A549 (cell line): Measurements from ENCODE around the gene TTC7B. TPM values are rescaled to one million over a fixed set of nuclear protein-coding genes. Genes with fewer than 3 reads are reported as not detected.
A peak's percentile ranks its signal among the peaks of the same experiment; 100 is the strongest.

Experiments
- ATAC-seq, 2 experiments: fragments of 200-7000 bp in 1 of 2; fragments of >200 bp in 1 of 2; cut with Nextera tagmentation in 1 of 2; cut with Tn5 transposase in 1 of 2; 3 replicates each; pipeline versions ENCODE4 v1.8.0 to v1.9.1; 2018 to 2020; ENCODE audit warnings: mild to moderate bottlenecking in 1 of 2, moderate library complexity in 1 of 2
- CTCF ChIA-PET: fragments of 300-600 bp; sonication (Branson Sonifier 250); formaldehyde crosslinking; extraction: SDS; loops from one replicate; lab custom pipeline; 2021; ENCODE audit warnings: antibody characterized with exemption, inconsistent platforms; lab: Yijun Ruan, JAX
- POLR2A ChIA-PET: fragments of 350-600 bp; formaldehyde crosslinking; extraction: SDS; loops from one replicate; lab custom pipeline; 2021; ENCODE audit warnings: antibody characterized with exemption, inconsistent platforms; lab: Yijun Ruan, JAX
- DNase-seq, 2 experiments: peaks; one replicate each; pipeline versions ENCODE4 v3.0.0 to v3.0.0-alpha.2; 2011 to 2016; ENCODE audit warnings: low read depth in 1 of 2, low spot score in 1 of 2
- FAIRE-seq: peaks from 2 replicates; lab custom pipeline; 2011; peaks lifted over from hg19 to GRCh38; lab: Jason Lieb, UNC
- H3K27ac ChIP-seq, 2 experiments: fragments of >200 bp; sonication (Bioruptor Twin); formaldehyde crosslinking; 3 replicates each; pipeline ENCODE4 v1.5.1; 2016 to 2017
- H3K4me1 ChIP-seq: fragments of >200 bp; sonication (Bioruptor Twin); formaldehyde crosslinking; 3 replicates; pipeline ENCODE4 v1.6.1; 2016
- H3K4me2 ChIP-seq: fragments of >200 bp; sonication (Bioruptor Twin); formaldehyde crosslinking; 3 replicates; pipeline ENCODE4 v1.6.1; 2016
- H3K4me3 ChIP-seq: fragments of >200 bp; sonication (Bioruptor Twin); formaldehyde crosslinking; 3 replicates; pipeline ENCODE4 v1.5.1; 2016
- H3K9me3 ChIP-seq: fragments of >200 bp; sonication (Bioruptor Twin); formaldehyde crosslinking; 3 replicates; pipeline ENCODE4 v1.6.1; 2016
- BHLHE40 ChIP-seq: IDR thresholded peaks from 2 replicates; pipeline ENCODE4 v1.6.1; 2012; ENCODE audit warnings: low read depth, low read length, inconsistent platforms
- CBX2 ChIP-seq: fragments of 200-600 bp; sonication (generic); IDR thresholded peaks from 2 replicates; pipeline ENCODE4 v1.6.1; 2016; ENCODE audit warnings: low read depth, mild to moderate bottlenecking, borderline replicate concordance
- CHD2 ChIP-seq: fragments of 150-350 bp; IDR thresholded peaks from 2 replicates; pipeline ENCODE4 v1.6.1; 2014; ENCODE audit warnings: low read length; ENCODE audit not compliant: partially characterized antibody
- EHMT2 ChIP-seq: fragments of 200-600 bp; sonication (generic); IDR thresholded peaks from 2 replicates; pipeline ENCODE4 v1.6.1; 2016; ENCODE audit warnings: antibody characterized with exemption, low read depth, mild to moderate bottlenecking, moderate library complexity
- EP300 ChIP-seq, 2 experiments: fragments of >200 bp; sonication (Bioruptor Twin); formaldehyde crosslinking; IDR thresholded peaks; 2 replicates in 1 of 2; 3 replicates in 1 of 2; pipeline ENCODE4 v1.6.1; 2016 to 2017
- FOXS1 ChIP-seq: fragments of 250-450 bp; sonication (Bioruptor Pico); IDR thresholded peaks from 2 replicates; pipeline ENCODE4 v1.5.0; 2020; ENCODE audit warnings: mild to moderate bottlenecking, moderate library complexity
- HEYL ChIP-seq: fragments of 250-450 bp; sonication (Bioruptor Pico); IDR thresholded peaks from 2 replicates; pipeline ENCODE4 v1.8.0; 2021; ENCODE audit warnings: mild to moderate bottlenecking, moderate library complexity
- HOXA7 ChIP-seq: fragments of 250-450 bp; sonication (Bioruptor Pico); IDR thresholded peaks from 2 replicates; pipeline ENCODE4 v1.5.0; 2020; ENCODE audit warnings: mild to moderate bottlenecking, moderate library complexity
- HOXB13 ChIP-seq: fragments of 250-450 bp; sonication (Bioruptor Pico); IDR thresholded peaks from 2 replicates; pipeline ENCODE4 v1.5.0; 2020; ENCODE audit warnings: low read depth, mild to moderate bottlenecking, moderate library complexity
- HOXB5 ChIP-seq: fragments of 250-450 bp; sonication (Bioruptor Pico); IDR thresholded peaks from 2 replicates; pipeline ENCODE4 v1.5.0; 2020; ENCODE audit warnings: mild to moderate bottlenecking, moderate library complexity
- JUN ChIP-seq, 2 experiments: fragments of >200 bp; sonication (Bioruptor Twin); formaldehyde crosslinking; IDR thresholded peaks; 2 replicates in 1 of 2; 3 replicates in 1 of 2; pipeline ENCODE4 v1.6.1; 2016 to 2017
- KDM1A ChIP-seq: fragments of 200-600 bp; sonication (generic); IDR thresholded peaks from 2 replicates; pipeline ENCODE4 v1.6.1; 2016; ENCODE audit warnings: low read depth, mild to moderate bottlenecking
- KDM5A ChIP-seq: fragments of 200-600 bp; sonication (generic); IDR thresholded peaks from 2 replicates; pipeline ENCODE4 v1.6.1; 2016; ENCODE audit warnings: antibody characterized with exemption, mild to moderate bottlenecking
- MAZ ChIP-seq: fragments of 150-350 bp; IDR thresholded peaks from 2 replicates; pipeline ENCODE4 v1.6.1; 2014; ENCODE audit warnings: antibody characterized with exemption, low read depth, low read length, borderline replicate concordance
- MYC ChIP-seq: IDR thresholded peaks from 2 replicates; pipeline ENCODE4 v1.6.1; 2012; ENCODE audit warnings: mild to moderate bottlenecking, inconsistent platforms, low read length, improper control_type of control experiment, borderline replicate concordance
- NFE2L2 ChIP-seq: fragments of 150-350 bp; conservative IDR thresholded peaks from 2 replicates; pipeline ENCODE4 v1.6.1; 2014; ENCODE audit warnings: low read length
- NPAS2 ChIP-seq: fragments of 250-450 bp; sonication (Bioruptor Pico); IDR thresholded peaks from 2 replicates; pipeline ENCODE4 v1.8.0; 2022; ENCODE audit warnings: mild to moderate bottlenecking, moderate library complexity, borderline replicate concordance
- PHF8 ChIP-seq: fragments of 200-600 bp; sonication (generic); IDR thresholded peaks from 2 replicates; pipeline ENCODE4 v1.6.1; 2016; ENCODE audit warnings: low read depth, mild to moderate bottlenecking, antibody characterized with exemption, moderate library complexity, borderline replicate concordance
- POLR2A ChIP-seq: IDR thresholded peaks from 2 replicates; pipeline ENCODE4 v1.6.1; 2012; ENCODE audit warnings: mild to moderate bottlenecking, low read length
- RCOR1 ChIP-seq: fragments of 150-350 bp; IDR thresholded peaks from 2 replicates; pipeline ENCODE4 v1.6.1; 2014; ENCODE audit warnings: antibody characterized with exemption, low read length, low read depth
- RFX5 ChIP-seq: fragments of 450-650 bp; IDR thresholded peaks from 2 replicates; pipeline ENCODE4 v1.7.1; 2014; ENCODE audit warnings: antibody characterized with exemption, mild to moderate bottlenecking, moderate library complexity
- SMC3 ChIP-seq: fragments of >200 bp; sonication (Bioruptor Twin); formaldehyde crosslinking; IDR thresholded peaks from 3 replicates; pipeline ENCODE4 v1.6.1; 2018; ENCODE audit warnings: inconsistent platforms
- whole genome bisulfite sequencing: methylation state at CpG from one replicate; pipeline ENCODE4 v1.1.6; 2017; ENCODE audit errors: missing lambda C conversion rate; 5-methylcytosine and 5-hydroxymethylcytosine counted together
- polyA plus RNA-seq, 4 experiments: library from polyadenylated mRNA; depleted of rRNA in 3 of 4; stranded (reverse); fragments of >200 nt; fragmentation: RNase III in 1 of 4; extraction: RNeasy Plus Mini Kit Qiagen cat#74134 plus additional on column Dnase treatment in 1 of 4; gene quantifications; 2 replicates in 3 of 4; 3 replicates in 1 of 4; pipeline ENCODE4 v1.2.3, GENCODE V29; 2011 to 2017
- TF ChIP-seq, protein P1 (sequence below): IDR thresholded peaks from 2 replicates; pipeline ENCODE4 v1.6.1; 2012; ENCODE audit warnings: low read depth, borderline replicate concordance
- TF ChIP-seq, protein P2 (sequence below): fragments of 150-350 bp; IDR thresholded peaks from 2 replicates; pipeline ENCODE4 v1.6.1; 2014; ENCODE audit warnings: low read depth, mild to moderate bottlenecking, low read length
- TF ChIP-seq, protein P3 (sequence below): fragments of 450-650 bp; IDR thresholded peaks from 2 replicates; pipeline ENCODE4 v1.6.1; 2014; ENCODE audit warnings: antibody characterized with exemption
- TF ChIP-seq, protein P4 (sequence below): IDR thresholded peaks from 2 replicates; pipeline ENCODE4 v1.6.1; 2012
- TF ChIP-seq, protein P5 (sequence below): fragments of >200 bp; sonication (Bioruptor Twin); formaldehyde crosslinking; IDR thresholded peaks from 3 replicates; pipeline ENCODE4 v1.5.1; 2016
- TF ChIP-seq, protein P6 (sequence below): fragments of 250-450 bp; sonication (Bioruptor Pico); IDR thresholded peaks from 2 replicates; pipeline ENCODE4 v1.5.0; 2020; ENCODE audit warnings: low read depth, mild to moderate bottlenecking, moderate library complexity

Gene TTC7B
- polyA plus RNA-seq, 2 of the 4 experiments (the other 2 are of a cell fraction), result 16.6 to 28.0 TPM

DNA sequence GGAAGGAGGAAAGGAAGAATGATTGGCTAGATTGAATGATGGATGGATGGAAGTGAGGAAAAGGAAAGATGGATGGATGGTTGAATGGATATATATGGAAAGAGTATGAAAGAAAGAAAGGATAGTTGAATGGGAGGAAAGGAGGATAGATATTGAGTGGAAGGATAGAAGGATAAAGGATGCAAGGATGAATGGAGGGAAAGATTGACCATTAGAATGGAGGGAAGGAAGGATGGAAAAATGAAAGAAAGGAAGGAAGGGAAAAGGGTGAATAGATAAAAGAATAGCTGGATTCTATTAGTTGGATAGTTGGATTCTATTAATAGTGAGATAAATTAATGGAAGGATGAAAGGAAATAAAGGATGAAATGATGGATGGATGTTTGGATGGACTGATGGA lies 313.5 kb downstream of the TTC7B start (continued):
- TF ChIP-seq EHMT2, result no peak
- TF ChIP-seq RFX5, result no peak
- no peak for TF ChIP-seq NFE2L2
- TF ChIP-seq, protein P1, sequence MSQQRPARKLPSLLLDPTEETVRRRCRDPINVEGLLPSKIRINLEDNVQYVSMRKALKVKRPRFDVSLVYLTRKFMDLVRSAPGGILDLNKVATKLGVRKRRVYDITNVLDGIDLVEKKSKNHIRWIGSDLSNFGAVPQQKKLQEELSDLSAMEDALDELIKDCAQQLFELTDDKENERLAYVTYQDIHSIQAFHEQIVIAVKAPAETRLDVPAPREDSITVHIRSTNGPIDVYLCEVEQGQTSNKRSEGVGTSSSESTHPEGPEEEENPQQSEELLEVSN, result no peak
- TF ChIP-seq JUN (IDR thresholded peaks at IDR 0.05), result no peak
- no peak for TF ChIP-seq MAZ
- TF ChIP-seq, all 56 proteins: peak for 0

DNA sequence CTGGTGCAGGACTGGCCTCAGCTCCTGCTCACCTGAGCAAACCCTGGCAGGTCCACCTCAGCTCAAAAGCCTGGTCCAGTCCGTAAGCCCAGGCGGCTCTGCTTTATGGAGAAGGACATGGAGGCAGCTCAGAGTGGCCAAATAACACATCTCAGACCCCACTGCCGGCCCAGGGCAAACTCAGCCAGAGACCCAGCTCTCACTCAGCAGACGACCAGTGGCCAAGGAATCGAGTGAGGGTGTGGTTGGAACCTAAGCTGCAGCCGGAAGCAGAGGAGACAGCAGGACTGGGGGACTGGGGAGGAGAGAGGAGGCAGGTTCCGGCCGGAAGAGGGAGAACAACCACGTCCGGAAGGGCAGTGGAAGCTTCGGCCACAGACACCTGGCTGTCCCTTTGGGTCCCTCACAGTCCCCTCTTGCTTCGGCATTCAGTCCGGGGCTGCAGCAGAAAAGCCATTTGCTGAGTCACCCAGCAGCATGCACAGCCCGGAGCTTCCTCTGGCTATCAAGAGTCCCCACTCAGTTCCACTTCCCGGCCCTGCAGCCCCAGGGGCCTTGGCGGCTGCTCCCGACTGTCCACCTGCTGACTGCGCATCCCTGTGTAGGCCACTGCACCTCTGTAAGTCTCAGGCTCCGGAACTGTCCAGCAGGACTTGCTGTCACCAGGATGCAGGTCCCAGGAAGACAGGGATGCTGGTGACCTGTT lies 315.4 kb downstream of the TTC7B start:
- 75% methylated on average over 13 of the region's 19 CpGs for WGBS
- FAIRE-seq, result no peak
- TF ChIP-seq CHD2 (no peak), EP300 (IDR thresholded peaks at IDR 0.05) (no peak), RCOR1 (no peak), SMC3 (no peak), RFX5 (no peak), HOXA7 (CRISPR knock-in tag) (no peak), HOXB5 (no peak), HEYL (CRISPR knock-in tag) (no peak), POLR2A (no peak), BHLHE40 (no peak), MYC (no peak), CBX2 (no peak), KDM5A (no peak), NFE2L2 (no peak)
- TF ChIP-seq, protein P2, sequence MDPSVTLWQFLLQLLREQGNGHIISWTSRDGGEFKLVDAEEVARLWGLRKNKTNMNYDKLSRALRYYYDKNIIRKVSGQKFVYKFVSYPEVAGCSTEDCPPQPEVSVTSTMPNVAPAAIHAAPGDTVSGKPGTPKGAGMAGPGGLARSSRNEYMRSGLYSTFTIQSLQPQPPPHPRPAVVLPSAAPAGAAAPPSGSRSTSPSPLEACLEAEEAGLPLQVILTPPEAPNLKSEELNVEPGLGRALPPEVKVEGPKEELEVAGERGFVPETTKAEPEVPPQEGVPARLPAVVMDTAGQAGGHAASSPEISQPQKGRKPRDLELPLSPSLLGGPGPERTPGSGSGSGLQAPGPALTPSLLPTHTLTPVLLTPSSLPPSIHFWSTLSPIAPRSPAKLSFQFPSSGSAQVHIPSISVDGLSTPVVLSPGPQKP, result no peak
- TF ChIP-seq, protein P3, sequence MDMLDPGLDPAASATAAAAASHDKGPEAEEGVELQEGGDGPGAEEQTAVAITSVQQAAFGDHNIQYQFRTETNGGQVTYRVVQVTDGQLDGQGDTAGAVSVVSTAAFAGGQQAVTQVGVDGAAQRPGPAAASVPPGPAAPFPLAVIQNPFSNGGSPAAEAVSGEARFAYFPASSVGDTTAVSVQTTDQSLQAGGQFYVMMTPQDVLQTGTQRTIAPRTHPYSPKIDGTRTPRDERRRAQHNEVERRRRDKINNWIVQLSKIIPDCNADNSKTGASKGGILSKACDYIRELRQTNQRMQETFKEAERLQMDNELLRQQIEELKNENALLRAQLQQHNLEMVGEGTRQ, result no peak
- TF ChIP-seq, all 56 proteins: peak for 0
- ATAC-seq, result peak in 1 of 2 experiments; percentile 36; a peak in 3 of 6 replicates
- H3K4me3 ChIP-seq, result no peak overlapping the region
- H3K27ac ChIP-seq, result peak overlapping the region; percentile 61 to 80; a peak in 5 of 6 replicates
- DNase-seq, result no peak
- peaks cover 42% of the 10 kb centered on the region for H3K4me1 ChIP-seq
- no peaks in the 10 kb centered on the region for H3K9me3 ChIP-seq
- ChIA-PET POLR2A (no interaction called here), CTCF (no interaction called here)
- peak overlapping the region; percentile 29; the same call in 1 of the 3 replicates for H3K4me2 ChIP-seq

DNA sequence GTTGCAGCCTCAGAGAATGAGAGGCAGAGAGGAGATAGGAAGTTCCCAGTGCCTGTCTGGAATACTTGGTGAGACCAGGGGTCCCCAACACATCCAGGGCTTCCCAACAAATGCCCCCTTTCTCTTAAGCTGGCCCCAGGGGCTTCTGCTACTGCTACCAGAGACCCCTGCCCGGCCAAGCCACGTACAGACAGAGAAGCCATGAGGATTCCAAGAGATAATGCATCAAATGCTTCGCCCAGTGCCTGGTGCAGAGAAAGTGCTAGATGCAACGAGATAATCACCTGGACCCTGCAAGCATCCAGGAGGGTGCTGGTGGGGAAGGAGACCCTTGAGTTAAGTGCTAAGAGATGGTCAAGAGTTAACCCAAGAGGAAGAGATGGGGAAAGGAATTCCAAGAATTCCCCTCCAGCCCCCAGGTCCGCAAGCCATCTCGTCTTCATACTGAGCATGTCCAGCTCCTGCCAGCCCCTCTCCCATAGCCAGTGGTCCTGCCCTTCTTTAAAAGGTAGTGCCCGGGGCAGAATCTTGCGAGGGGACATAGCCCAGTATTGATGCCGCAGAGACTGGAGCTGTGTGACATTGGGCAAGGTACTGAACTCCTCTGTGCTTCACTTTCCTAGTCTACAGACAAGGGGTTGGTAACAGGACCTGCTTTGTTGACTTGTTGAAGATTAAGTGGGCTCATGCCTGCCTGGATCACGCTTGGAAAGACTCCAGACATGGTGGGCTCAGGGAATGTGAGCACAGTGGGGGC lies 316.1 kb downstream of the TTC7B start:
- ATAC-seq (no peak), FAIRE-seq (no peak), DNase-seq (no peak)
- peak overlapping the region; percentile 61 to 80; a peak in 4 of 6 replicates for H3K27ac ChIP-seq
- peaks cover 42% of the 10 kb centered on the region for H3K4me1 ChIP-seq
- no peak overlapping the region for H3K4me2 ChIP-seq
- 51% methylated on average over 10 of the region's 10 CpGs for WGBS
- POLR2A ChIA-PET, result no interaction called here
- no peak overlapping the region for H3K4me3 ChIP-seq
- no peaks in the 10 kb centered on the region for H3K9me3 ChIP-seq
- CTCF ChIA-PET, result no interaction called here
- TF ChIP-seq, protein P4, sequence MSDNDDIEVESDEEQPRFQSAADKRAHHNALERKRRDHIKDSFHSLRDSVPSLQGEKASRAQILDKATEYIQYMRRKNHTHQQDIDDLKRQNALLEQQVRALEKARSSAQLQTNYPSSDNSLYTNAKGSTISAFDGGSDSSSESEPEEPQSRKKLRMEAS, result no peak
- no peak for TF ChIP-seq CBX2
- no peak for TF ChIP-seq NPAS2 (CRISPR knock-in tag)
- no peak for TF ChIP-seq HOXB13
- no peak for TF ChIP-seq PHF8
- TF ChIP-seq, protein P5, sequence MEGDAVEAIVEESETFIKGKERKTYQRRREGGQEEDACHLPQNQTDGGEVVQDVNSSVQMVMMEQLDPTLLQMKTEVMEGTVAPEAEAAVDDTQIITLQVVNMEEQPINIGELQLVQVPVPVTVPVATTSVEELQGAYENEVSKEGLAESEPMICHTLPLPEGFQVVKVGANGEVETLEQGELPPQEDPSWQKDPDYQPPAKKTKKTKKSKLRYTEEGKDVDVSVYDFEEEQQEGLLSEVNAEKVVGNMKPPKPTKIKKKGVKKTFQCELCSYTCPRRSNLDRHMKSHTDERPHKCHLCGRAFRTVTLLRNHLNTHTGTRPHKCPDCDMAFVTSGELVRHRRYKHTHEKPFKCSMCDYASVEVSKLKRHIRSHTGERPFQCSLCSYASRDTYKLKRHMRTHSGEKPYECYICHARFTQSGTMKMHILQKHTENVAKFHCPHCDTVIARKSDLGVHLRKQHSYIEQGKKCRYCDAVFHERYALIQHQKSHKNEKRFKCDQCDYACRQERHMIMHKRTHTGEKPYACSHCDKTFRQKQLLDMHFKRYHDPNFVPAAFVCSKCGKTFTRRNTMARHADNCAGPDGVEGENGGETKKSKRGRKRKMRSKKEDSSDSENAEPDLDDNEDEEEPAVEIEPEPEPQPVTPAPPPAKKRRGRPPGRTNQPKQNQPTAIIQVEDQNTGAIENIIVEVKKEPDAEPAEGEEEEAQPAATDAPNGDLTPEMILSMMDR, result no peak
- TF ChIP-seq, protein P6, sequence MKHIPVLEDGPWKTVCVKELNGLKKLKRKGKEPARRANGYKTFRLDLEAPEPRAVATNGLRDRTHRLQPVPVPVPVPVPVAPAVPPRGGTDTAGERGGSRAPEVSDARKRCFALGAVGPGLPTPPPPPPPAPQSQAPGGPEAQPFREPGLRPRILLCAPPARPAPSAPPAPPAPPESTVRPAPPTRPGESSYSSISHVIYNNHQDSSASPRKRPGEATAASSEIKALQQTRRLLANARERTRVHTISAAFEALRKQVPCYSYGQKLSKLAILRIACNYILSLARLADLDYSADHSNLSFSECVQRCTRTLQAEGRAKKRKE (CRISPR knock-in tag), result no peak
- TF ChIP-seq FOXS1 (CRISPR knock-in tag), result no peak
- TF ChIP-seq KDM1A, result no peak
- TF ChIP-seq BHLHE40, result no peak
- TF ChIP-seq RCOR1, result no peak
